Spinal cord (tissue), 10 donors: ENCODE results near the gene BLCAP. TPM values are rescaled to one million over a fixed set of nuclear protein-coding genes. Genes with fewer than 3 reads are reported as not detected.
"Not testable (repeated sequence)": the region's sequence is repeated elsewhere in the genome, so short reads cannot be mapped to it uniquely, and the experiment has no call there.

Experiments
- DNase-seq, 6 donors: peaks; one replicate each; pipeline versions ENCODE4 v3.0.0 to v3.0.0-alpha.2; 2013 to 2015; ENCODE audit warnings: low spot score in 6 of 6, low read depth in 4 of 6
- H3K27ac ChIP-seq: one replicate; pipeline ENCODE4 v1.5.1; 2013; ENCODE audit warnings: low read depth, low read length, control low read depth
- H3K27me3 ChIP-seq: one replicate; pipeline ENCODE4 v1.6.1; 2013; ENCODE audit warnings: low read length; ENCODE audit not compliant: control insufficient read depth, insufficient read depth
- H3K36me3 ChIP-seq: one replicate; pipeline ENCODE4 v1.6.1; 2013; ENCODE audit warnings: low read length; ENCODE audit not compliant: control insufficient read depth, insufficient read depth
- H3K4me1 ChIP-seq: one replicate; pipeline ENCODE4 v1.6.1; 2013; ENCODE audit warnings: low read length; ENCODE audit not compliant: control insufficient read depth, insufficient read depth
- H3K4me3 ChIP-seq: one replicate; pipeline ENCODE4 v1.5.1; 2013; ENCODE audit warnings: low read depth, low read length, control low read depth
- H3K9me3 ChIP-seq: one replicate; pipeline ENCODE4 v1.6.1; 2013; ENCODE audit warnings: low read length; ENCODE audit not compliant: control insufficient read depth, insufficient read depth
- WGBS: methylation state at CpG from one replicate; pipeline ENCODE4 v1.1.5; 2013; ENCODE audit warnings: missing lambda C conversion rate; ENCODE audit not compliant: insufficient coverage; 5-methylcytosine and 5-hydroxymethylcytosine counted together
- polyA plus RNA-seq, 2 donors: library from polyadenylated mRNA; unstranded; fragments of 120-200 nt; gene quantifications; one replicate each; pipeline ENCODE4 v1.2.1, GENCODE V29; 2013; ENCODE audit not compliant: insufficient read length in 2 of 2
- total RNA-seq, 2 donors: library from RNA; depleted of rRNA in 1 of 2; stranded (reverse); fragments of 120-200 nt in 1 of 2; fragments of >200 nt in 1 of 2; gene quantifications; one replicate each; pipeline versions ENCODE4 v1.2.3 to v1.2.4, GENCODE V29; 2013 to 2014
- donor health status: healthy.

The BLCAP gene
- total and polyA plus RNA-seq, 4 donors = 87.1 to 274 (median 196) TPM

DNA sequence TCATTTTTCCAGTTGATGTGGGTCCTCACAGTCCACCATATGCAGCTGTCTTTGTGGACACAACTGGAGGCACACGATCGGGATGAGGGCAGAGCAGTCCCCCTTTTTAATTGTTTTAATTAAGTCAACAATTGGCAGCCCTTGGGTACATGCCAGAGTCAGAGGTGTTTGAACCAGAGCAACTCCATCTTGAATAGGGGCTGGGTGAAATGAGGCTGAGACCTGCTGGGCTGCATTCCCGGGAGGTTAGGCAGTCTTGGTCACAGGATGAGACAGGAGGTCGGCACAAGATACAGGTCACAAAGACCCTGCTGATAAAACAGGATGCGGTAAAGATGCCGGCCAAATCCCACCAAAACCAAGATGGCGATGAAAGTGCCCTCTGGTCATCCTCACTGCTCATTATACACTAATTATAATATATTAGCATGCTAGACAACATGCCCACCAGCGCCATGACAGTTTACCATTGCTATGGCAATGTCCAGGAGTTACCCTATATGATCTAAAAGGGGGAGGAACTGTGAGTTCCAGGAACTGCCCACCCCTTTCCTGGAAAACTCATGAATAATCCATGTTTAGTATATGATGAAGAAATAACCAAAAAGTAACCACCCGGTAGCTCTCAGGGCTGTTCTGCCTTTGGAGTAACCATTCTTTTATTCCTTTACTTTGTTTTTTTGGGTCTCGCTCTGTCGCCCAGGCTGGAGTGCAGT is 31.8 kb upstream of the BLCAP start:
- no peaks in the 10 kb centered on the region for H3K36me3 ChIP-seq

DNA sequence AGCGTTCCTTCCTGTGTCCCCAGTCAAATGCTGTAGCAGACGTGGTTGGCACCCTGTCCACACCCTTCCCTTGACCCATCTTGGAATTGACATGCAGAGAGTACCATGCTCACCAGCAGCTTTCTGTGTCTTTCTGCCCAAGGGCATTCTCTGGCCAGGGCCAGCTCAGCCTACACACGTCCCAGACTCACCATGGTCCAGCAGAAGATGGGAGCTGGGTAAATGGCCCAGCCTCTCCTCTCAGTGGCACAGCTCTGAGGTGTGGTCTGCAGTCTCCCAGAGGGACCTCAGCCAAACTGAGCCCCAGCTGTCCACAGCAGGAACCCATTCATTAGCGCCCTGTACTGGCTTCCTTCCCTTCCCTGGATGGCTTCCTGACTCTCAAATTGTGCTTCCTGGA is 31.1 kb upstream of the BLCAP start:
- 80% methylated on average over 4 of the region's 4 CpGs for WGBS
- Histone ChIP-seq H3K9me3 (no peaks in the 10 kb centered on the region), H3K4me1 (peaks cover 2% of the 10 kb centered on the region), H3K27ac (no peak overlapping the region), H3K36me3 (no peaks in the 10 kb centered on the region), H3K27me3 (no peaks in the 10 kb centered on the region), H3K4me3 (no peak overlapping the region)
- DNase-seq = no peak

More for the DNA sequence above, 31.8 kb upstream of the BLCAP start:
- no peak for DNase-seq
- WGBS = 92% methylated on average over 5 of the region's 11 CpGs
- H3K4me3 ChIP-seq = no peak overlapping the region
- no peaks in the 10 kb centered on the region for H3K27me3 ChIP-seq
- no peaks in the 10 kb centered on the region for H3K9me3 ChIP-seq
- H3K27ac ChIP-seq = no peak overlapping the region
- H3K4me1 ChIP-seq = peaks cover 8% of the 10 kb centered on the region

GRCh38 chr20:37558306-37558705 is 30.6 kb upstream of the BLCAP start:
- WGBS = 94% methylated on average over 3 of the region's 4 CpGs
- H3K9me3 ChIP-seq = no peaks in the 10 kb centered on the region
- no peak for DNase-seq

DNA sequence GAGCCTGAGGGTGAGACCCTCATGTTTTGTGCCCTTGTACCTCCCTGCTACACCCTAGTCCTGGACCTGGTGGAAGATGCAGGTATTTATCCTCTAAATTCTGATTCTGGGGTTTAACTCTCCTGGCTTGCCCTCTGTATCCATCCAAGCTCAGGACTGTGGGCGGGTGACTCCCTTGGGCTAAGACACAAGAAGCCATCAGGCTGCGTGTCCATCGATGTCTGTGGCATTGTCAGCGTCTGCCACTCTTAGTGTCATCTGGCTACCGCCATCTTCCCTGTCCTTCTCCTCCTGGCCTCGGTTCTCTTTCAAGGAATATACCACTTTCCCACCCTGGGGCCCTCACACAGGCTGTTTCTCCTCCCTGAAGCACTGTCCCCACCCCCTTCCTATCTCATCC is 28.9 kb upstream of the BLCAP start:
- H3K4me1 ChIP-seq = no peaks in the 10 kb centered on the region
- DNase-seq = no peak
- no peaks in the 10 kb centered on the region for H3K9me3 ChIP-seq
- no peak overlapping the region for H3K4me3 ChIP-seq
- H3K27ac ChIP-seq = no peak overlapping the region
- WGBS = 89% methylated on average over 6 of the region's 6 CpGs
- H3K36me3 ChIP-seq = no peaks in the 10 kb centered on the region
- H3K27me3 ChIP-seq = no peaks in the 10 kb centered on the region

More at GRCh38 chr20:37558306-37558705, 30.6 kb upstream of the BLCAP start:
- Histone ChIP-seq H3K4me1 (no peaks in the 10 kb centered on the region), H3K4me3 (no peak overlapping the region), H3K27me3 (no peaks in the 10 kb centered on the region), H3K36me3 (no peaks in the 10 kb centered on the region), H3K27ac (no peak overlapping the region)

- 71% methylated on average over 12 of the region's 13 CpGs for WGBS
- H3K27me3 ChIP-seq, H3K27ac ChIP-seq, H3K4me1 ChIP-seq, H3K4me3 ChIP-seq, H3K36me3 ChIP-seq, H3K9me3 ChIP-seq, DNase-seq: not testable (repeated sequence)
These were observed 27.1 kb upstream of the BLCAP start for GRCh38 chr20:37554721-37555298.

GRCh38 chr20:37552415-37552814 is 24.7 kb upstream of the BLCAP start:
- Histone ChIP-seq H3K9me3 (no peaks in the 10 kb centered on the region), H3K4me1 (no peaks in the 10 kb centered on the region), H3K27ac (no peak overlapping the region), H3K36me3 (no peaks in the 10 kb centered on the region), H3K27me3 (no peaks in the 10 kb centered on the region), H3K4me3 (no peak overlapping the region)
- WGBS = 83% methylated on average over 1 of the region's 1 CpG
- DNase-seq = no peak

- H3K36me3 ChIP-seq, H3K9me3 ChIP-seq, H3K4me1 ChIP-seq, H3K4me3 ChIP-seq, H3K27ac ChIP-seq, H3K27me3 ChIP-seq, DNase-seq: not testable (repeated sequence)
- no CpG with 5 or more reads among the region's 2 CpGs for WGBS
These were observed 24.0 kb upstream of the BLCAP start for GRCh38 chr20:37551660-37552059.

- H3K36me3 ChIP-seq, H3K4me3 ChIP-seq, H3K9me3 ChIP-seq, H3K27ac ChIP-seq, H3K4me1 ChIP-seq, DNase-seq, H3K27me3 ChIP-seq: not testable (repeated sequence)
- no CpG with 5 or more reads among the region's 16 CpGs for WGBS
These were observed 22.6 kb upstream of the BLCAP start for GRCh38 chr20:37550101-37550920.

- no peaks in the 10 kb centered on the region for H3K27me3 ChIP-seq
- no peaks in the 10 kb centered on the region for H3K36me3 ChIP-seq
- peaks cover 3% of the 10 kb centered on the region for H3K4me1 ChIP-seq
- H3K4me3 ChIP-seq = no peak overlapping the region
- DNase-seq = no peak
- H3K27ac ChIP-seq = no peak overlapping the region
- H3K9me3 ChIP-seq = no peaks in the 10 kb centered on the region
These were observed 20.2 kb upstream of the BLCAP start for GRCh38 chr20:37547912-37548311.
